ENCODE data around the gene ANGPT4. TPM values are rescaled to one million over a fixed set of nuclear protein-coding genes. Genes with fewer than 3 reads are reported as not detected.

ANGPT4 gene
- total and polyA plus RNA-seq, 10 donors, result 0.03 to 0.06 TPM; not detected in 8

GRCh38 chr20:841568-842546 is 74.3 kb downstream of the ANGPT4 start:
- Histone ChIP-seq H3K4me3 (peak overlapping the region in 7 of 8 donors; percentile 12 to 68 (median 32)), H3K27ac (no peak overlapping the region), H3K36me3 (peaks cover 0 to 32% (median 0%) of the 10 kb centered on the region in 6 donors), H3K4me1 (peaks cover 40 to 100% (median 86%) of the 10 kb centered on the region in 6 donors), H3K27me3 (replicated peaks in 1 of 7) (peaks cover 0 to 18% (median 6%) of the 10 kb centered on the region in 7 donors), H3K9me3 (peaks cover 0 to 7% (median 0%) of the 10 kb centered on the region in 8 donors)
- peak; percentile 79 for DNase-seq
- WGBS, 5 donors, result 25 to 53% (median 33%) methylated on average over 36 to 62 of the region's 62 CpGs
- peak in 1 of 3 donors; percentile 6 for TF ChIP-seq POLR2AphosphoS5 (IDR thresholded peaks at IDR 0.05)
- no peak for TF ChIP-seq POLR2A (IDR thresholded peaks at IDR 0.05)
- intact Hi-C loops (cut with DNase I; ENCODE audit: low total_unique reads), result no loop called here

- intact Hi-C loops (cut with DNase I; ENCODE audit: low total_unique reads), result no loop called here
- WGBS, 5 donors, result 24 to 77% (median 31%) methylated on average over 8 to 59 of the region's 59 CpGs
- Histone ChIP-seq H3K9me3 (peaks cover 0 to 7% (median 0%) of the 10 kb centered on the region in 8 donors), H3K27ac (peak overlapping the region in 1 of 8 donors; percentile 27), H3K36me3 (peaks cover 0 to 32% (median 0%) of the 10 kb centered on the region in 6 donors), H3K4me1 (peaks cover 37 to 100% (median 86%) of the 10 kb centered on the region in 6 donors), H3K4me3 (peak overlapping the region in 7 of 8 donors; percentile 12 to 68 (median 32)), H3K27me3 (replicated peaks in 1 of 7) (peaks cover 0 to 18% (median 6%) of the 10 kb centered on the region in 7 donors)
- no peak for TF ChIP-seq POLR2AphosphoS5 (IDR thresholded peaks at IDR 0.05)
- no peak for TF ChIP-seq CTCF (IDR thresholded peaks at IDR 0.05 in 8 of 11, conservative IDR thresholded peaks at IDR 0.05 in 3 of 11)
- TF ChIP-seq POLR2A (IDR thresholded peaks at IDR 0.05), result no peak
- DNase-seq, result peak; percentile 88
Observed at GRCh38 chr20:840858-841567, 75.1 kb downstream of the ANGPT4 start.

GRCh38 chr20:840503-840857 is 75.7 kb downstream of the ANGPT4 start:
- intact Hi-C loops (cut with DNase I; ENCODE audit: low total_unique reads), result no loop called here
- DNase-seq, result no peak
- H3K36me3 ChIP-seq, result peaks cover 0 to 27% (median 0%) of the 10 kb centered on the region in 6 donors
- TF ChIP-seq CTCF (IDR thresholded peaks at IDR 0.05 in 8 of 11, conservative IDR thresholded peaks at IDR 0.05 in 3 of 11), result no peak
- no peak for TF ChIP-seq POLR2AphosphoS5 (IDR thresholded peaks at IDR 0.05)
- TF ChIP-seq POLR2A (IDR thresholded peaks at IDR 0.05), result no peak
- no peak overlapping the region for H3K27ac ChIP-seq
- peak overlapping the region in 1 of 8 donors; percentile 68 for H3K4me3 ChIP-seq
- peaks cover 41 to 100% (median 86%) of the 10 kb centered on the region in 6 donors for H3K4me1 ChIP-seq
- peaks cover 0 to 18% (median 6%) of the 10 kb centered on the region in 7 donors for H3K27me3 ChIP-seq (replicated peaks in 1 of 7)
- WGBS, 5 donors, result 91 to 97% (median 95%) methylated on average over 5 to 7 of the region's 7 CpGs
- peaks cover 0 to 7% (median 0%) of the 10 kb centered on the region in 8 donors for H3K9me3 ChIP-seq

GRCh38 chr20:839626-840025 is 76.5 kb downstream of the ANGPT4 start:
- DNase-seq, result no peak
- 84 to 93% (median 91%) methylated on average over 11 of the region's 11 CpGs for WGBS, 5 donors
- peaks cover 41 to 100% (median 86%) of the 10 kb centered on the region in 6 donors for H3K4me1 ChIP-seq
- no peak overlapping the region for H3K27ac ChIP-seq
- peaks cover 0 to 20% (median 0%) of the 10 kb centered on the region in 6 donors for H3K36me3 ChIP-seq
- intact Hi-C loops (cut with DNase I; ENCODE audit: low total_unique reads), result no loop called here
- peaks cover 0 to 18% (median 6%) of the 10 kb centered on the region in 7 donors for H3K27me3 ChIP-seq (replicated peaks in 1 of 7)
- peaks cover 0 to 7% (median 0%) of the 10 kb centered on the region in 8 donors for H3K9me3 ChIP-seq
- no peak overlapping the region for H3K4me3 ChIP-seq
- TF ChIP-seq CTCF (IDR thresholded peaks at IDR 0.05 in 8 of 11, conservative IDR thresholded peaks at IDR 0.05 in 3 of 11) (no peak), POLR2AphosphoS5 (IDR thresholded peaks at IDR 0.05) (no peak), POLR2A (IDR thresholded peaks at IDR 0.05) (no peak)

Measured in spleen (tissue), 11 donors.